Activated B cell treated with CpG ODN at 0.5 μM for 24 hours (primary cell): ENCODE measurements around the gene ARHGEF38. TPM values are rescaled to one million over a fixed set of nuclear protein-coding genes. Genes with fewer than 3 reads are reported as not detected.

Source experiments
- ATAC-seq: fragments of 200-7000 bp; cut with Tn5 transposase; one replicate; pipeline ENCODE4 v1.10.0; 2021; ENCODE audit warnings: low read depth, mild to moderate bottlenecking, moderate library complexity
- CTCF ChIA-PET: fragments of 350-600 bp; sonication (Branson Sonifier 250); formaldehyde crosslinking; loops from one replicate; lab custom pipeline; 2021; ENCODE audit warnings: antibody characterized with exemption; lab: Charles Lee
- POLR2A ChIA-PET: fragments of 350-600 bp; sonication (Branson Sonifier 250); formaldehyde crosslinking; loops from one replicate; lab custom pipeline; 2021; ENCODE audit warnings: antibody characterized with exemption; lab: Charles Lee
- DNase-seq: peaks from one replicate; pipeline ENCODE4 v3.0.0; 2022
- H3K27ac Mint-ChIP-seq: one replicate; pipeline ENCODE4 v1.8.0; 2020; ENCODE audit warnings: mixed read lengths
- H3K27me3 Mint-ChIP-seq: one replicate; pipeline ENCODE4 v1.8.0; 2021; ENCODE audit warnings: mixed read lengths
- H3K36me3 Mint-ChIP-seq: one replicate; pipeline ENCODE4 v1.8.0; 2021; ENCODE audit warnings: low read depth, mixed read lengths
- H3K4me1 Mint-ChIP-seq: one replicate; pipeline ENCODE4 v1.8.0; 2021; ENCODE audit warnings: mixed read lengths
- H3K4me3 Mint-ChIP-seq: one replicate; pipeline ENCODE4 v1.8.0; 2020; ENCODE audit warnings: mild to moderate bottlenecking, mixed read lengths
- H3K9me3 Mint-ChIP-seq: one replicate; pipeline ENCODE4 v1.8.0; 2020; ENCODE audit warnings: mixed read lengths
- intact Hi-C: fragments of 100-400 bp; cut with micrococcal nuclease; formaldehyde crosslinking; loops from one replicate; pipeline ENCODE4 v1.15.1; 2024
- total RNA-seq: library from RNA; stranded (reverse); gene quantifications from 2 replicates; pipeline ENCODE4 v1.2.3, GENCODE V29; 2022
- TF ChIP-seq, protein P1 (sequence below): fragments of 200-600 bp; IDR thresholded peaks from one replicate; pipeline ENCODE4 v1.8.0; 2022; ENCODE audit warnings: antibody characterized with exemption, mild to moderate bottlenecking

Gene ARHGEF38, protein sequence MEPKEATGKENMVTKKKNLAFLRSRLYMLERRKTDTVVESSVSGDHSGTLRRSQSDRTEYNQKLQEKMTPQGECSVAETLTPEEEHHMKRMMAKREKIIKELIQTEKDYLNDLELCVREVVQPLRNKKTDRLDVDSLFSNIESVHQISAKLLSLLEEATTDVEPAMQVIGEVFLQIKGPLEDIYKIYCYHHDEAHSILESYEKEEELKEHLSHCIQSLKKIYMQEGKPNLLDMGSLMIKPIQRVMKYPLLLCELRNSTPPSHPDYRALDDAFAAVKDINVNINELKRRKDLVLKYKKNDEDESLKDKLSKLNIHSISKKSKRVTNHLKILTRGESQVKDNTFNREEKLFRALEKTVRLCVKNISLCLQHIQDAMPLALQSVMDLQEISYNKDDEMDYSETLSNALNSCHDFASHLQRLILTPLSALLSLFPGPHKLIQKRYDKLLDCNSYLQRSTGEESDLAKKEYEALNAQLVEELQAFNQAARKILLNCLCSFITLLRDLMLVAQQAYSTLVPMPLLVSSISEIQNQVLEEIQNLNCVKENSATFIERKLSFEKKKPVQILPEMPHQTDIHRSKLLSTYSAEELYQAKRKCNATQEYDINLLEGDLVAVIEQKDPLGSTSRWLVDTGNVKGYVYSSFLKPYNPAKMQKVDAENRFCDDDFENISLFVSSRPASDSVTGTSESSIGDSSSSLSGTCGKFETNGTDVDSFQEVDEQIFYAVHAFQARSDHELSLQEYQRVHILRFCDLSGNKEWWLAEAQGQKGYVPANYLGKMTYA
- total RNA-seq = not detected in 2 replicates

GRCh38 chr4:105551965-105552746 is at the start of gene ARHGEF38:
ARHGEF38 (plus strand) TSS chr4:105552620; CDS start chr4:105552766, 146 bp downstream.
- DNase-seq (no peak), ATAC-seq (no peak)
- Mint-ChIP-seq H3K4me1 (no peaks in the 10 kb centered on the region), H3K27ac (no peak within 1 kb of the TSS), H3K4me3 (no peak within 1 kb of the TSS), H3K27me3 (peaks cover 4% of the 10 kb centered on the region), H3K36me3 (no peaks in the 10 kb centered on the region), H3K9me3 (no peaks in the 10 kb centered on the region)
- TF ChIP-seq, protein P1, sequence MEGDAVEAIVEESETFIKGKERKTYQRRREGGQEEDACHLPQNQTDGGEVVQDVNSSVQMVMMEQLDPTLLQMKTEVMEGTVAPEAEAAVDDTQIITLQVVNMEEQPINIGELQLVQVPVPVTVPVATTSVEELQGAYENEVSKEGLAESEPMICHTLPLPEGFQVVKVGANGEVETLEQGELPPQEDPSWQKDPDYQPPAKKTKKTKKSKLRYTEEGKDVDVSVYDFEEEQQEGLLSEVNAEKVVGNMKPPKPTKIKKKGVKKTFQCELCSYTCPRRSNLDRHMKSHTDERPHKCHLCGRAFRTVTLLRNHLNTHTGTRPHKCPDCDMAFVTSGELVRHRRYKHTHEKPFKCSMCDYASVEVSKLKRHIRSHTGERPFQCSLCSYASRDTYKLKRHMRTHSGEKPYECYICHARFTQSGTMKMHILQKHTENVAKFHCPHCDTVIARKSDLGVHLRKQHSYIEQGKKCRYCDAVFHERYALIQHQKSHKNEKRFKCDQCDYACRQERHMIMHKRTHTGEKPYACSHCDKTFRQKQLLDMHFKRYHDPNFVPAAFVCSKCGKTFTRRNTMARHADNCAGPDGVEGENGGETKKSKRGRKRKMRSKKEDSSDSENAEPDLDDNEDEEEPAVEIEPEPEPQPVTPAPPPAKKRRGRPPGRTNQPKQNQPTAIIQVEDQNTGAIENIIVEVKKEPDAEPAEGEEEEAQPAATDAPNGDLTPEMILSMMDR = no peak
- intact Hi-C loops = no loop called here
- ChIA-PET CTCF (no interaction called here), POLR2A (no interaction called here)

GRCh38 chr4:105503484-105503883 is 48.9 kb upstream of the ARHGEF38 start:
- ChIA-PET POLR2A (no interaction called here), CTCF (interaction anchor here (1.1 kb wide), 1 partner anchor 362 kb away, joined by 3 read pairs; no protein-coding TSS in a partner anchor)
- no peak overlapping the region for H3K4me3 Mint-ChIP-seq
- H3K9me3 Mint-ChIP-seq = no peaks in the 10 kb centered on the region
- intact Hi-C loops = no loop called here
- DNase-seq (no peak), ATAC-seq (no peak)
- H3K4me1 Mint-ChIP-seq = no peaks in the 10 kb centered on the region
- no peaks in the 10 kb centered on the region for H3K36me3 Mint-ChIP-seq
- TF ChIP-seq, protein P1 = no peak
- H3K27ac Mint-ChIP-seq = no peak overlapping the region
- H3K27me3 Mint-ChIP-seq = no peaks in the 10 kb centered on the region

DNA sequence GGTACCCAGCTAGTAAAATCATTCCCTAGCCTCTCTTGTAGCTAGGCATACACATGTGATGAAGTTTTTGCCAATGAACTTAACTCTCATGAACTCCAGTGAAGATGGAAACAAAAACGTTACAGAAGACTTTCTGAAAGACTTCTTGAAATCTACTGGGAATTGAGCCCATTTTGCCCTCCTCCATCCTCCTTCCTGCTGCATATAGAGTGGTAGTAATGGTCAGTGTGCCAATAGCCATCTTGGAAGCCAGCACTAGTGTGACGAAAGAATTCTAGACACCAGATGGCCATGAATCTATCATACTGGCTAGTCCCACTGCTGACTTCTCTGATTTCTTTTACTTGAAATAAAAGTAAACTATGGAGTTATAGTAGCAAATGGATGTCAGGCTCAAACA is 47.7 kb upstream of the ARHGEF38 start:
- intact Hi-C loops = no loop called here
- TF ChIP-seq, protein P1 = no peak
- Mint-ChIP-seq H3K4me3 (no peak overlapping the region), H3K36me3 (no peaks in the 10 kb centered on the region), H3K4me1 (peaks cover 8% of the 10 kb centered on the region), H3K27ac (no peak overlapping the region), H3K9me3 (no peaks in the 10 kb centered on the region), H3K27me3 (no peaks in the 10 kb centered on the region)
- POLR2A ChIA-PET = no interaction called here
- no peak for DNase-seq
- CTCF ChIA-PET = no interaction called here
- no peak for ATAC-seq

DNA sequence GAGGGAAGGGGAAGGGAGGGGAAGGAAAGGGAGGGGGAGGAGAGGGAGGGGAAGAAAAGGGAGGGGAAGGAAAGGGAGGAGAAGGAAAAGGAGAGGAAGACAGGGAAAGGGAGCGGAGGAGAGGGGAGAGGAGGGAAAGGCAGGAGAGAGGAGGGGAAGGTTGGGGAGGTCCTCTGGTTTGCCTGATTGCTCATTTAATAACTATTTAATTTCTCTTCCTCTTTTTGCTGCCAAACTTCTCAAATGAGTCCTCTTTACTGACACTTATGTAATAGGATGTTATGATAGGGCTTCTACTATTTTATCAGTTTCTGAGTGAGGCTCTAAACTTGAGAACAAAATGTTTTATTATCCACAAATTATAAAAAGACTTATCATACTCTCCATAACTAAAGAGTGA is 43.1 kb upstream of the ARHGEF38 start:
- H3K27me3 Mint-ChIP-seq = peaks cover 2% of the 10 kb centered on the region
- no peak overlapping the region for H3K27ac Mint-ChIP-seq
- ChIA-PET POLR2A (no interaction called here), CTCF (interaction anchor here (1.4 kb wide), 1 partner anchor 36 kb away, joined by 3 read pairs; no protein-coding TSS in a partner anchor)
- no peak for DNase-seq
- TF ChIP-seq, protein P1 = no peak
- H3K36me3 Mint-ChIP-seq = no peaks in the 10 kb centered on the region
- no peak overlapping the region for H3K4me3 Mint-ChIP-seq
- intact Hi-C loops = loop anchor here (2.0 kb wide), 1 partner anchor 200 kb away; the partner anchor contains the start of genes GSTCD and INTS12
- peaks cover 9% of the 10 kb centered on the region for H3K9me3 Mint-ChIP-seq
- peaks cover 12% of the 10 kb centered on the region for H3K4me1 Mint-ChIP-seq
- ATAC-seq = peak; percentile 94
